Progenitor cell of endocrine pancreas (in vitro differentiated cells): ENCODE data around the gene CYTH1. TPM values are rescaled to one million over a fixed set of nuclear protein-coding genes. Genes with fewer than 3 reads are reported as not detected.

ENCODE experiments used
- DNase-seq: peaks from one replicate; pipeline ENCODE4 v3.0.0; 2021; ENCODE audit warnings: low spot score; ENCODE audit not compliant: unreplicated experiment
- H3K27ac Mint-ChIP-seq: 2 replicates; pipeline ENCODE4 v1.8.0; 2021; ENCODE audit warnings: mild to moderate bottlenecking, moderate library complexity, mixed read lengths
- H3K27me3 Mint-ChIP-seq: 2 replicates; pipeline ENCODE4 v1.8.0; 2021; ENCODE audit warnings: mixed read lengths
- H3K36me3 Mint-ChIP-seq: 2 replicates; pipeline ENCODE4 v1.8.0; 2022; ENCODE audit warnings: mixed read lengths; ENCODE audit not compliant: insufficient read depth
- H3K4me1 Mint-ChIP-seq: 2 replicates; pipeline ENCODE4 v1.8.0; 2021; ENCODE audit warnings: low read depth, mixed read lengths
- H3K4me3 Mint-ChIP-seq: 2 replicates; pipeline ENCODE4 v1.8.0; 2021; ENCODE audit warnings: low read depth, mild to moderate bottlenecking, moderate library complexity, mixed read lengths
- H3K9me3 Mint-ChIP-seq: 2 replicates; pipeline ENCODE4 v1.8.0; 2021; ENCODE audit warnings: low read depth, mixed read lengths
- CTCF ChIP-seq: fragments of 200-600 bp; sonication (generic); IDR thresholded peaks from one replicate; pipeline ENCODE4 v1.5.0; 2021; ENCODE audit warnings: antibody characterized with exemption, mild to moderate bottlenecking; ENCODE audit not compliant: unreplicated experiment
- total RNA-seq: library from RNA; stranded (reverse); gene quantifications from 2 replicates; pipeline ENCODE4 v1.2.1, GENCODE V29; 2021

CYTH1 gene
- total RNA-seq, 1 donor from 2014 or later = 33.3 TPM

- Mint-ChIP-seq H3K4me1 (peaks cover 7% of the 10 kb centered on the region), H3K27ac (no peak overlapping the region), H3K27me3 (no peaks in the 10 kb centered on the region), H3K9me3 (no peaks in the 10 kb centered on the region), H3K36me3 (peaks cover 7% of the 10 kb centered on the region), H3K4me3 (no peak overlapping the region)
- no peak for TF ChIP-seq CTCF
- DNase-seq = no peak
Measured at GRCh38 chr17:78709751-78710181, 72.3 kb downstream of the CYTH1 start.

DNA sequence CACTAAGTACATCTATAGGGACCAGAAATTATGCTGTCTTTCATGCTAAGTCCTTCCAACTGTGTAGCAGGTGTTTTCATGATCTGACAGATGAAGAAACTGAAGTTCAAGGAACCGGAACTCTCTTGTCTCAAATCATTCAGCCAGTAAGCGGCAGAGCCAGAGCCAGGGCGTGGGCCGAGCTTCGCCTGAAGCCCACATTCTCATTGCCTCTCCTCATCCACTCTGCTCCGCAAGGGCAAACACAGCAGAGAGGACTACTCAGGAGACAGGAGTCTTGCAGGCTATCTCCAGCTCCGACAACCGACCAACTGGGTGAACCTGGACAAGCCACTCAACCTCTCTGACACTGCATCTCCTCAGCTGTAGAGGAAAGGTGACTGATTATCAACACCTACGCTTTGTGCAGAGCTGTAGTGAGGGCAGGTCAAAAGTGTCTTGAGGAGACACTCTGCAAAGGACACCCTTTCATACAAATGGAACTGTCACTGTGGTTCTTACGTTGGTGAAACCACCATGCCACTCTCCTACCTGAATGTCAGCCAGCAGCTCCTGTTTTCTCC lies 72.9 kb downstream of the CYTH1 start:
- H3K27me3 Mint-ChIP-seq = no peaks in the 10 kb centered on the region
- peaks cover 5% of the 10 kb centered on the region for H3K4me1 Mint-ChIP-seq
- TF ChIP-seq CTCF = no peak
- peaks cover 7% of the 10 kb centered on the region for H3K36me3 Mint-ChIP-seq
- H3K9me3 Mint-ChIP-seq = no peaks in the 10 kb centered on the region
- H3K4me3 Mint-ChIP-seq = no peak overlapping the region
- DNase-seq = no peak
- H3K27ac Mint-ChIP-seq = no peak overlapping the region

DNA sequence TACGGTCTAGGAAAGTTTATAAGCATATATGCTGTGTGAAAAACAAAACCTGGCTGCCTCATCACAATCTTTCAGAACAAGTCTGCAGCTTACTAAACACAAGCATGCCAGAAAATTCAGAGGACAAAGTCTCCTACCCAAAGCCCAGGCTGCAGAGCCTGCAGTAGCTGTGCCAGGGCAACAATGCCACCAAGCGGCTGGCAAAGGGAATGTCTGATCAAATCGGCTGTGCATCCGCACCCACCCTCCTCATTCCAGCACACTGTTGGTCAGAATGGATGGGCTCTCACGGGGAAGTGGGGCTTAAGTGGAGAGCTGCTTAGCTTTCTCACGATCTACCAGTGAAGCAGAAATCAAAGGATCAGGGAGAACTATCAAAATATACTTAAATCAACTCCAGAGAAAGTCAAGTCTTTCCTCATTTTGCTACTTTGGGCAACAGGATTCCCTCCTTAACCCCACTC lies 73.5 kb downstream of the CYTH1 start:
- peak; percentile 79 for TF ChIP-seq CTCF
- H3K27me3 Mint-ChIP-seq = no peaks in the 10 kb centered on the region
- H3K27ac Mint-ChIP-seq = no peak overlapping the region
- DNase-seq = peak; percentile 33
- peaks cover 7% of the 10 kb centered on the region for H3K36me3 Mint-ChIP-seq
- H3K9me3 Mint-ChIP-seq = no peaks in the 10 kb centered on the region
- H3K4me3 Mint-ChIP-seq = no peak overlapping the region
- H3K4me1 Mint-ChIP-seq = peaks cover 5% of the 10 kb centered on the region

GRCh38 chr17:78707923-78708322 lies 74.2 kb downstream of the CYTH1 start:
- no peaks in the 10 kb centered on the region for H3K27me3 Mint-ChIP-seq
- no peak overlapping the region for H3K27ac Mint-ChIP-seq
- H3K9me3 Mint-ChIP-seq = no peaks in the 10 kb centered on the region
- peaks cover 7% of the 10 kb centered on the region for H3K36me3 Mint-ChIP-seq
- DNase-seq = no peak
- H3K4me1 Mint-ChIP-seq = peaks cover 5% of the 10 kb centered on the region
- no peak overlapping the region for H3K4me3 Mint-ChIP-seq
- TF ChIP-seq CTCF = no peak

DNA sequence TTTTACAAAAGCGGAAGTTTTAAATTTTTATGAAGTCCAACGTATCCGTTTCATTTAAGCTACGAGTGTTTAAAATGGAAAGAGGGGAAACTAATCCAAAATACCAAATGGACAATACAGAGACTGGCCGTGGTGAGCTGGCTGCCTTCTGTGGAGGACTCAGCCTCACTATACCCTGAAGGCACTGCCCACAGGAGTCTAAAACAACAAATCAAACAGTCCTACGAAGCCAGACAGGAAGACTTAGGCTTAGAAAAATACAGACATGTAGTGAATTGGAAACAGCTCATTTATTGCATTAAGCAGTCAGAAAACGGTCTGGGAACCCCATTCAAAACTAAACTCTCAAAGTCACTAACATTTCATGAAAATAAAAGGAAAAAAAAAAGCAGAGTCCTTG lies 75.1 kb downstream of the CYTH1 start:
- Mint-ChIP-seq H3K9me3 (no peaks in the 10 kb centered on the region), H3K4me3 (no peak overlapping the region), H3K27ac (no peak overlapping the region), H3K27me3 (no peaks in the 10 kb centered on the region), H3K4me1 (peaks cover 5% of the 10 kb centered on the region), H3K36me3 (peaks cover 7% of the 10 kb centered on the region)
- TF ChIP-seq CTCF = no peak
- DNase-seq = no peak
